Esophagus squamous epithelium (tissue), 5 donors: ENCODE results near the gene ARF3. TPM values are rescaled to one million over a fixed set of nuclear protein-coding genes. Genes with fewer than 3 reads are reported as not detected.

Experiments used
- DNase-seq: peaks from one replicate; lab custom pipeline; 2025; lab: John Stamatoyannopoulos, UW
- H3K27ac ChIP-seq, 4 donors: fragments of 200-600 bp; sonication (generic); one replicate each; pipeline ENCODE4 v1.5.1; 2016 to 2019; ENCODE audit warnings: mild to moderate bottlenecking in 1 of 4
- H3K27me3 ChIP-seq, 4 donors: fragments of 200-600 bp; sonication (generic); 1 replicate in 3 of 4; 2 replicates in 1 of 4; pipeline versions ENCODE4 v1.5.1 to v1.6.0; 2017 to 2021; ENCODE audit warnings: antibody characterized with exemption in 1 of 4
- H3K36me3 ChIP-seq, 3 donors: fragments of 200-600 bp; sonication (generic); one replicate each; pipeline ENCODE4 v1.5.1; 2016 to 2019
- H3K4me1 ChIP-seq, 3 donors: fragments of 200-600 bp; sonication (generic); one replicate each; pipeline ENCODE4 v1.5.1; 2017 to 2019
- H3K4me3 ChIP-seq, 4 donors: fragments of 200-600 bp; sonication (generic); 1 replicate in 3 of 4; 2 replicates in 1 of 4; pipeline ENCODE4 v1.5.1; 2016 to 2019; ENCODE audit warnings: mild to moderate bottlenecking in 2 of 4, moderate library complexity in 1 of 4
- H3K9me3 ChIP-seq, 3 donors: fragments of 200-600 bp; sonication (generic); one replicate each; pipeline ENCODE4 v1.5.1; 2016 to 2019
- POLR2A ChIP-seq, 4 donors: fragments of 450-650 bp; IDR thresholded peaks; one replicate each; pipeline ENCODE4 v1.6.1; 2017; ENCODE audit warnings: antibody characterized with exemption in 4 of 4, mild to moderate bottlenecking in 4 of 4, moderate library complexity in 3 of 4
- WGBS, 2 donors: methylation state at CpG; one replicate each; pipeline ENCODE4 v1.1.5; 2018; 5-methylcytosine and 5-hydroxymethylcytosine counted together
- intact Hi-C: fragments of 100-400 bp; cut with DNase I; formaldehyde crosslinking; loops from one replicate; pipeline ENCODE4 v1.15.0; 2022
- total RNA-seq, 4 donors: library from RNA; depleted of rRNA; stranded (reverse); fragments of >200 nt; gene quantifications; one replicate each; pipeline ENCODE4 v1.1.0, GENCODE V29; 2016
- TF ChIP-seq, protein P1 (sequence below), 6 experiments: fragments of 450-650 bp in 4 of 6; fragments of 200-600 bp in 2 of 6; sonication (generic) in 2 of 6; IDR thresholded peaks; one replicate each; pipeline ENCODE4 v1.5.1; 2016 to 2019; ENCODE audit warnings: antibody characterized with exemption in 6 of 6, mild to moderate bottlenecking in 4 of 6, moderate library complexity in 4 of 6
- donor health status: DM: yes; HTN: yes; CAD: no.

Gene ARF3
- total RNA-seq, 4 donors from 2014 or later: 52.2 to 76.2 (median 61.6) TPM

DNA sequence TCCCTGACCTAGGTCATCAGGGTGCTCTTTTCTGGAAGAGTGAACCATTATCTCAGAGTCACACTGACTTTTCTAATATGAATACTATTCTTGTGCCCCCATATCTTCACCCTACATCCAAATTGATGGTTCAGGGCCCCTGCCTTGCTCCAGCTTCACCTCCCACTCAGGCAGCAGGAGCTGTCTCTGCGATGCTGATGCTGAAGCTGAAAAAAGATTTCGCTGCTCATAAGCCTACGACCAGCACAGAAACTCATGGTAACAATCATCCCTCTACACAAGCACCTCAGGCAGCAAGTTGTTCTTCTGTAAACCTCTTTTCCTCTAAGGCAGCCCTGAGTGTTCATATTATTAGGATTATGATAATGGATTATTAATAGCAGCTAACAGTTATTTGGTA, 3.2 kb downstream of the ARF3 start:
- Histone ChIP-seq H3K4me1 (peaks cover 13 to 53% (median 15%) of the 10 kb centered on the region in 3 donors), H3K4me3 (no peak overlapping the region), H3K27me3 (no peaks in the 10 kb centered on the region), H3K9me3 (no peaks in the 10 kb centered on the region), H3K27ac (no peak overlapping the region), H3K36me3 (peaks cover 0 to 49% (median 4%) of the 10 kb centered on the region in 3 donors)
- WGBS, 2 donors: 94 to 98% methylated on average over 3 of the region's 3 CpGs
- no peak for DNase-seq
- intact Hi-C loops: no loop called here
- TF ChIP-seq, protein P1, sequence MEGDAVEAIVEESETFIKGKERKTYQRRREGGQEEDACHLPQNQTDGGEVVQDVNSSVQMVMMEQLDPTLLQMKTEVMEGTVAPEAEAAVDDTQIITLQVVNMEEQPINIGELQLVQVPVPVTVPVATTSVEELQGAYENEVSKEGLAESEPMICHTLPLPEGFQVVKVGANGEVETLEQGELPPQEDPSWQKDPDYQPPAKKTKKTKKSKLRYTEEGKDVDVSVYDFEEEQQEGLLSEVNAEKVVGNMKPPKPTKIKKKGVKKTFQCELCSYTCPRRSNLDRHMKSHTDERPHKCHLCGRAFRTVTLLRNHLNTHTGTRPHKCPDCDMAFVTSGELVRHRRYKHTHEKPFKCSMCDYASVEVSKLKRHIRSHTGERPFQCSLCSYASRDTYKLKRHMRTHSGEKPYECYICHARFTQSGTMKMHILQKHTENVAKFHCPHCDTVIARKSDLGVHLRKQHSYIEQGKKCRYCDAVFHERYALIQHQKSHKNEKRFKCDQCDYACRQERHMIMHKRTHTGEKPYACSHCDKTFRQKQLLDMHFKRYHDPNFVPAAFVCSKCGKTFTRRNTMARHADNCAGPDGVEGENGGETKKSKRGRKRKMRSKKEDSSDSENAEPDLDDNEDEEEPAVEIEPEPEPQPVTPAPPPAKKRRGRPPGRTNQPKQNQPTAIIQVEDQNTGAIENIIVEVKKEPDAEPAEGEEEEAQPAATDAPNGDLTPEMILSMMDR (IDR thresholded peaks at IDR 0.05): no peak
- TF ChIP-seq POLR2A (IDR thresholded peaks at IDR 0.05): no peak

DNA sequence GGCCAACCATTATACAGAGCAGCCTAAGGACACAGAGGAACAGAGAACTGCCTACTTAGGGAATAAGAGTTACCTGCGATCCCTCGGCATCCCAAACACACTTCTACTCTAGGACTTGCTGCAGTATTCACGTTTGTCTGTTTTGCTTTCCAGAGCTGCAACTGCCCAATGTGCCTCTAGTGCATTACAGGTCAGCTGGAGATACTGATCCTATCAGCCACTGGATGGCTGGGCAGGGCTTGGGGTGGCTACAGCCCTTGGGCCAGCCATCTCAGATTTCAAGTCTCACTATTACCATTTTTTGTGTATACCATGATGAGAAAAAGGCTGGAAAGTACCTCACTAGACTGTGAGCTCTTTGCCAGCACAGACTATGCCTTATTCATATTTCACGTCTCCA, 4.6 kb downstream of the ARF3 start:
- H3K36me3 ChIP-seq: peaks cover 0 to 56% (median 4%) of the 10 kb centered on the region in 3 donors
- peaks cover 11 to 54% (median 11%) of the 10 kb centered on the region in 3 donors for H3K4me1 ChIP-seq
- H3K27me3 ChIP-seq: no peaks in the 10 kb centered on the region
- 78 to 83% methylated on average over 4 of the region's 4 CpGs for WGBS, 2 donors
- DNase-seq: no peak
- no peak overlapping the region for H3K4me3 ChIP-seq
- TF ChIP-seq, protein P1 (IDR thresholded peaks at IDR 0.05): no peak
- no peak for TF ChIP-seq POLR2A (IDR thresholded peaks at IDR 0.05)
- no peak overlapping the region for H3K27ac ChIP-seq
- no peaks in the 10 kb centered on the region for H3K9me3 ChIP-seq
- intact Hi-C loops: no loop called here

DNA sequence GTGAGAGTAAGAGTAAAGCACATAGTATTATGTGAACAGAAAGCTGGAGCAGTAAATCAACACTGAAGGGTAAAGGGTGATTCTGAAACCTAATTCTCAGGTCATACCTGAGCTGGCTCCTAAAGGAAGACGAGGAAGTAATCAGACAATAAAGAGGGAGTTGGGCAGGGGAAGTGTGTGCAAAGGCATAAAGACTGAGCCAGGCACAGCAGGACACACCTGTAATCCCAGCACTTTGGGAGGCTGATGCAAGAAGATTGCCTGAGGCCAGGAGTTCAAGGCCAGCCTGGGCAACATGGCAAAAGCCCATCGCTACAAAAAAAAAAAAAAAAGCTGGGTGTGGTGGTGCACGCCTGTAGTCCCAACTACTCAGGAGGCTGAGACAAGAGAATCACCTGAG, 9.6 kb downstream of the ARF3 start:
- intact Hi-C loops: no loop called here
- peak overlapping the region in 2 of 4 donors; percentile 14 to 21 for H3K27ac ChIP-seq
- TF ChIP-seq, protein P1 (IDR thresholded peaks at IDR 0.05): no peak
- TF ChIP-seq POLR2A (IDR thresholded peaks at IDR 0.05): no peak
- DNase-seq: no peak
- peaks cover 0 to 36% (median 2%) of the 10 kb centered on the region in 3 donors for H3K36me3 ChIP-seq
- peaks cover 6 to 58% (median 20%) of the 10 kb centered on the region in 3 donors for H3K4me1 ChIP-seq
- WGBS, 2 donors: 40 to 63% methylated on average over 3 of the region's 3 CpGs
- no peak overlapping the region for H3K4me3 ChIP-seq
- no peaks in the 10 kb centered on the region for H3K9me3 ChIP-seq
- no peaks in the 10 kb centered on the region for H3K27me3 ChIP-seq

DNA sequence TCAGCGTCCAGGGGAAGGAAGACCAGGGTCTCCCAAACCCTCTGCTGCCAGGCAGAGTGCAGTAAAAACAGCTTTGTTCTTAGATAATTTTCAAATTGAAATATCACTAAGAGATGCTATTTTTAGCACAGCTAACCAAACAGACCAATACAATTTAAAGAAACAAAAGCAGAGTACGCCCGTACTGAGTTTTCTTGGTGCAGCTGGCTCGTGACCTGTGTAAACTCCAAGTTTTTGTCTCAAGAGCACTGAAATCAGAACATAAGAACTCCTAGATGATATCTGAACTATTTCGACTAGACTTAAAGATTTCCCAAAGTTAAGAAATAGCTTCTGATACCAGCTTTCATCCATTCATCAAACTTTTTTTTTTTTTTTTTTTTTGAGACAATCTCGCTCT, 10.3 kb downstream of the ARF3 start:
- peaks cover 6 to 64% (median 28%) of the 10 kb centered on the region in 3 donors for H3K4me1 ChIP-seq
- 70 to 75% methylated on average over 6 of the region's 6 CpGs for WGBS, 2 donors
- TF ChIP-seq, protein P1 (IDR thresholded peaks at IDR 0.05): no peak
- TF ChIP-seq POLR2A (IDR thresholded peaks at IDR 0.05): no peak
- H3K27me3 ChIP-seq: no peaks in the 10 kb centered on the region
- peaks cover 0 to 28% (median 0%) of the 10 kb centered on the region in 3 donors for H3K36me3 ChIP-seq
- no peak for DNase-seq
- H3K4me3 ChIP-seq: no peak overlapping the region
- no peak overlapping the region for H3K27ac ChIP-seq
- no peaks in the 10 kb centered on the region for H3K9me3 ChIP-seq
- intact Hi-C loops: no loop called here

DNA sequence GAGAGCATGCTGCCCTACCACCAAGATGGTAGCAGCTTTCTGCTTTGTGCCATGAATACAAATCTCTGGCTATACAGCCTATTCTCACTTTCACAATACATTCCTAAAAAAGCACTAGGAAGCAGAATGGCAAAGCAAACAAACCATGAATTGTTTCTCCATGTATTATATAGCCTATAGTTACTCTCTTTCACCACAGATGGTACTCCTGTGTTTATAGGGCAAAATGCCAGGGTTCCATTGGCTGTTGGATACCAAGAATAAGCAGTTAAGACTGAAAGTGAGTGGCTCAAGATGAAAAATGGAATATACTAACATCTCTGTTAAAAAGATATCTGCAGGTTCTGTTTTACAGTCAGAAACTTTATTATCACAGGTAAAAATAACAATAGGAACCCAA, 11.1 kb downstream of the ARF3 start:
- no peak overlapping the region for H3K27ac ChIP-seq
- H3K4me1 ChIP-seq: peaks cover 12 to 72% (median 35%) of the 10 kb centered on the region in 3 donors
- peaks cover 0 to 27% (median 0%) of the 10 kb centered on the region in 3 donors for H3K36me3 ChIP-seq
- no peak overlapping the region for H3K4me3 ChIP-seq
- intact Hi-C loops: no loop called here
- H3K27me3 ChIP-seq: no peaks in the 10 kb centered on the region
- TF ChIP-seq POLR2A (IDR thresholded peaks at IDR 0.05): no peak
- TF ChIP-seq, protein P1 (IDR thresholded peaks at IDR 0.05): no peak
- H3K9me3 ChIP-seq: no peaks in the 10 kb centered on the region
- DNase-seq: no peak
